GM12878 (cell line): Measurements from ENCODE around the gene TOMM40.

Experiments
- CTCF ChIP-seq, 3 experiments: IDR thresholded peaks in 2 of 3; conservative IDR thresholded peaks in 1 of 3; 2 replicates each; pipeline ENCODE4 v1.5.1; 2011; ENCODE audit warnings: low read depth in 3 of 3, low read length in 3 of 3, mild to moderate bottlenecking in 3 of 3, control low read depth in 2 of 3, moderate library complexity in 2 of 3, inconsistent platforms in 1 of 3, mixed read lengths in 1 of 3; ENCODE audit not compliant: control insufficient read depth in 2 of 3, insufficient read depth in 1 of 3; ENCODE audit errors: extremely low read depth in 1 of 3
- EGR1 ChIP-seq, 2 experiments: IDR thresholded peaks; 1 replicate in 1 of 2; 2 replicates in 1 of 2; pipeline ENCODE4 v1.6.1; 2011 to 2012; ENCODE audit warnings: low read depth in 2 of 2, low read length in 2 of 2, borderline replicate concordance in 1 of 2, mild to moderate bottlenecking in 1 of 2, moderate library complexity in 1 of 2
- FOS ChIP-seq: IDR thresholded peaks from 3 replicates; pipeline ENCODE4 v1.6.1; 2011; ENCODE audit warnings: borderline replicate concordance; ENCODE audit not compliant: insufficient read length; ENCODE audit errors: extremely low read depth
- MAX ChIP-seq: IDR thresholded peaks from 2 replicates; pipeline ENCODE4 v1.6.1; 2012; ENCODE audit warnings: low read depth, low read length, improper control_type of control experiment
- RELA ChIP-seq: fragments of 450-650 bp; IDR thresholded peaks from 2 replicates; pipeline ENCODE4 v1.8.0; 2014; ENCODE audit warnings: borderline replicate concordance; ENCODE audit not compliant: partially characterized antibody
- REST ChIP-seq: IDR thresholded peaks from 2 replicates; pipeline ENCODE4 v1.6.1; 2012; ENCODE audit warnings: mild to moderate bottlenecking, low read depth, low read length
- ZZZ3 ChIP-seq: IDR thresholded peaks from 2 replicates; pipeline ENCODE4 v1.6.1; 2011; ENCODE audit warnings: low read depth; ENCODE audit not compliant: control insufficient read depth, insufficient read length

- TF ChIP-seq FOS (no peak), CTCF (IDR thresholded peaks at IDR 0.05 in 2 of 3, conservative IDR thresholded peaks at IDR 0.05 in 1 of 3; ENCODE audit: control insufficient read depth in 2 of 3, extremely low read depth in 1 of 3, insufficient read depth in 1 of 3, low read depth in 3 of 3, low read length in 3 of 3) (no peak), ZZZ3 (no peak), RELA (no peak), MAX (no peak), REST (no peak), EGR1 (IDR thresholded peaks at IDR 0.05; ENCODE audit: borderline replicate concordance in 1 of 2, low read depth in 2 of 2, low read length in 2 of 2) (no peak)
Measured at GRCh38 chr19:44871809-44872208, 19.2 kb upstream of the TOMM40 start.
